GM19025 (cell line): ENCODE measurements around the gene CTIF.

Experiments used
- ATAC-seq: cut with Tn5 transposase; IDR thresholded peaks from one replicate; pipeline ENCODE4 v1.9.1; 2021; ENCODE audit warnings: mild to moderate bottlenecking, low read depth, moderate library complexity; ENCODE audit not compliant: unreplicated experiment

CTIF gene

GRCh38 chr18:48531908-48532307, 6.9 kb upstream of the CTIF start:
- no peak for ATAC-seq

GRCh38 chr18:48533340-48534070, 5.3 kb upstream of the CTIF start:
- ATAC-seq, result no peak

- no peak for ATAC-seq
Observed at GRCh38 chr18:48534364-48534763, 4.5 kb upstream of the CTIF start.

GRCh38 chr18:48535956-48536355, 2.9 kb upstream of the CTIF start:
- no peak for ATAC-seq

- no peak for ATAC-seq
Observed at GRCh38 chr18:48536516-48536915, 2.3 kb upstream of the CTIF start.

GRCh38 chr18:48539406-48540250, 797 bp downstream of the CTIF start:
- no peak for ATAC-seq

- peak; percentile 40 for ATAC-seq
Observed at GRCh38 chr18:48540251-48541025, 1.6 kb downstream of the CTIF start.

- peak; percentile 44 for ATAC-seq
Observed at GRCh38 chr18:48541026-48541746, 2.4 kb downstream of the CTIF start.

- ATAC-seq, result no peak
Observed at GRCh38 chr18:48541747-48542400, 3.0 kb downstream of the CTIF start.

GRCh38 chr18:48542513-48543181, 3.8 kb downstream of the CTIF start:
- ATAC-seq, result no peak

GRCh38 chr18:48543228-48543627, 4.4 kb downstream of the CTIF start:
- no peak for ATAC-seq

- no peak for ATAC-seq
Observed at GRCh38 chr18:48544116-48544515, 5.3 kb downstream of the CTIF start.

GRCh38 chr18:48544661-48545415, 6.0 kb downstream of the CTIF start:
- no peak for ATAC-seq

- no peak for ATAC-seq
Observed at GRCh38 chr18:48545757-48546321, 7.0 kb downstream of the CTIF start.

GRCh38 chr18:48546396-48546795, 7.6 kb downstream of the CTIF start:
- no peak for ATAC-seq

- no peak for ATAC-seq
Observed at GRCh38 chr18:48547531-48547981, 8.7 kb downstream of the CTIF start.

- no peak for ATAC-seq
Observed at GRCh38 chr18:48548011-48548771, 9.4 kb downstream of the CTIF start.

GRCh38 chr18:48548921-48549320, 10.1 kb downstream of the CTIF start:
- ATAC-seq, result no peak
